Measurements from ENCODE around the gene DHX29.

DNA sequence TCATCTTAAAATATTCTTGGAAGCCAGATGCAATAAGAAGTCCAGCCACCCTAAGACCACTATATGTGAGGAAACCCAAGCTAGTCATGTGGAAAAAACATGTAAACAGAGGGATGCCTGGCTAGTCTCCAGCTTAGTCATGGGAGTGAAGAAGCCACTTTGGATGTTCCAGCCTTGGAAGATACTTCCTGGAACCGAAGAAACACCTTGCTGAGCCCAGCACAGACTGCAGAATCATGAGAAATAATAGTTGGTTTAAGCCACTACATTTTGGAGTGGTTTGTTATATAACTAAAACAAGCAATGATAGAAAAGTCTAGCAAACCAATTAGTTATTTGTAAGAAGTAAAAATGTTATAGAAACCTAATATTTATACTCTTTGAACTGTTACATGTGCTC is 12.6 kb downstream of the DHX29 start:
- TF ChIP-seq CTCF (IDR thresholded peaks at IDR 0.05) (no peak), POLR2AphosphoS5 (IDR thresholded peaks at IDR 0.05) (no peak), POLR2A (IDR thresholded peaks at IDR 0.05) (no peak), EP300 (IDR thresholded peaks at IDR 0.05; ENCODE audit: low read depth) (no peak)

All from transverse colon (tissue), 4 donors.